Fibroblast of lung (primary cell): ENCODE measurements around the gene SYDE1. TPM values are rescaled to one million over a fixed set of nuclear protein-coding genes. Genes with fewer than 3 reads are reported as not detected.

Experiments used
- DNase-seq, 2 donors: peaks; one replicate each; pipeline versions ENCODE4 v3.0.0 to v3.0.0-alpha.2; 2010; ENCODE audit warnings: low read depth in 2 of 2
- H2AFZ ChIP-seq: 2 replicates; pipeline ENCODE4 v1.5.1; 2012; ENCODE audit warnings: low read length, control low read depth, inconsistent platforms
- H3K27ac ChIP-seq: 2 replicates; pipeline ENCODE4 v1.5.1; 2011; ENCODE audit warnings: low read length, control low read depth; ENCODE audit not compliant: insufficient read depth
- H3K27me3 ChIP-seq: 2 replicates; pipeline ENCODE4 v1.5.1; 2011; ENCODE audit warnings: mild to moderate bottlenecking, low read length; ENCODE audit not compliant: control insufficient read depth, insufficient read depth
- H3K36me3 ChIP-seq: 2 replicates; pipeline ENCODE4 v1.5.1; 2011; ENCODE audit warnings: low read length; ENCODE audit not compliant: control insufficient read depth, insufficient read depth
- H3K4me1 ChIP-seq: 2 replicates; pipeline ENCODE4 v1.5.1; 2011; ENCODE audit warnings: low read length; ENCODE audit not compliant: control insufficient read depth, insufficient read depth; ENCODE audit errors: extremely low read depth
- H3K4me2 ChIP-seq: 2 replicates; pipeline ENCODE4 v1.5.1; 2011; ENCODE audit warnings: low read length, control low read depth; ENCODE audit not compliant: insufficient read depth; ENCODE audit errors: extremely low read depth
- H3K4me3 ChIP-seq, 4 experiments: fragments of 200-600 bp in 1 of 4; sonication (generic) in 1 of 4; replicated peaks in 1 of 4; 2 replicates each; pipeline ENCODE4 v1.5.1; 2011 to 2016; ENCODE audit warnings: low read length in 4 of 4, low read depth in 3 of 4, mild to moderate bottlenecking in 3 of 4, control low read depth in 2 of 4, inconsistent platforms in 1 of 4, mixed read lengths in 1 of 4; ENCODE audit not compliant: insufficient read depth in 1 of 4; ENCODE audit errors: control extremely low read depth in 1 of 4
- H3K79me2 ChIP-seq: 2 replicates; pipeline ENCODE4 v1.5.1; 2012; ENCODE audit warnings: mild to moderate bottlenecking, low read length, inconsistent platforms; ENCODE audit not compliant: control insufficient read depth, insufficient read depth
- H3K9ac ChIP-seq: 2 replicates; pipeline ENCODE4 v1.5.1; 2011; ENCODE audit warnings: mild to moderate bottlenecking, low read length, control low read depth; ENCODE audit not compliant: insufficient read depth
- H3K9me3 ChIP-seq: 2 replicates; pipeline ENCODE4 v1.5.1; 2012; ENCODE audit warnings: low read depth, low read length; ENCODE audit not compliant: control insufficient read depth, insufficient read depth
- H4K20me1 ChIP-seq: 2 replicates; pipeline ENCODE4 v1.5.1; 2011; ENCODE audit warnings: low read length; ENCODE audit not compliant: control insufficient read depth, insufficient read depth; ENCODE audit errors: extremely low read depth
- EZH2 ChIP-seq: IDR thresholded peaks from 2 replicates; pipeline ENCODE4 v1.5.1; 2012; ENCODE audit warnings: low read length, control low read depth, mild to moderate bottlenecking; ENCODE audit errors: missing control alignments
- polyA plus RNA-seq, 2 donors: library from polyadenylated mRNA; depleted of rRNA in 1 of 2; stranded (reverse) in 1 of 2; unstranded in 1 of 2; fragments of >200 nt; gene quantifications; 2 replicates each; pipeline ENCODE4 v1.2.1, GENCODE V29; 2011 to 2012; ENCODE audit warnings: missing spikeins in 1 of 2
- total RNA-seq: library from RNA; depleted of rRNA; stranded (reverse); fragments of >200 nt; gene quantifications from 2 replicates; pipeline ENCODE4 v1.2.1, GENCODE V29; 2014
- TF ChIP-seq, protein P1 (sequence below), 2 donors: IDR thresholded peaks in 1 of 2; conservative IDR thresholded peaks in 1 of 2; 1 replicate in 1 of 2; 2 replicates in 1 of 2; pipeline ENCODE4 v1.5.1; 2011 to 2012; ENCODE audit warnings: low read length in 2 of 2, control low read depth in 1 of 2, inconsistent platforms in 1 of 2, low read depth in 1 of 2, mild to moderate bottlenecking in 1 of 2

The SYDE1 gene
- total and polyA plus RNA-seq, 2 donors (not counting 1 experiment from before 2014, with no cell fraction given), result 21.0 to 28.6 TPM

- H3K4me1 ChIP-seq, result peaks cover 7% of the 10 kb centered on the region
- TF ChIP-seq EZH2, result no peak
- TF ChIP-seq, protein P1, sequence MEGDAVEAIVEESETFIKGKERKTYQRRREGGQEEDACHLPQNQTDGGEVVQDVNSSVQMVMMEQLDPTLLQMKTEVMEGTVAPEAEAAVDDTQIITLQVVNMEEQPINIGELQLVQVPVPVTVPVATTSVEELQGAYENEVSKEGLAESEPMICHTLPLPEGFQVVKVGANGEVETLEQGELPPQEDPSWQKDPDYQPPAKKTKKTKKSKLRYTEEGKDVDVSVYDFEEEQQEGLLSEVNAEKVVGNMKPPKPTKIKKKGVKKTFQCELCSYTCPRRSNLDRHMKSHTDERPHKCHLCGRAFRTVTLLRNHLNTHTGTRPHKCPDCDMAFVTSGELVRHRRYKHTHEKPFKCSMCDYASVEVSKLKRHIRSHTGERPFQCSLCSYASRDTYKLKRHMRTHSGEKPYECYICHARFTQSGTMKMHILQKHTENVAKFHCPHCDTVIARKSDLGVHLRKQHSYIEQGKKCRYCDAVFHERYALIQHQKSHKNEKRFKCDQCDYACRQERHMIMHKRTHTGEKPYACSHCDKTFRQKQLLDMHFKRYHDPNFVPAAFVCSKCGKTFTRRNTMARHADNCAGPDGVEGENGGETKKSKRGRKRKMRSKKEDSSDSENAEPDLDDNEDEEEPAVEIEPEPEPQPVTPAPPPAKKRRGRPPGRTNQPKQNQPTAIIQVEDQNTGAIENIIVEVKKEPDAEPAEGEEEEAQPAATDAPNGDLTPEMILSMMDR (conservative IDR thresholded peaks at IDR 0.05 in 1 of 2, IDR thresholded peaks at IDR 0.05 in 1 of 2; ENCODE audit: low read depth in 1 of 2, low read length in 2 of 2), result no peak
- H3K4me2 ChIP-seq, result no peak overlapping the region
- H3K4me3 ChIP-seq, result no peak overlapping the region
- H3K27me3 ChIP-seq, result peaks cover 5% of the 10 kb centered on the region
- no peak overlapping the region for H3K9ac ChIP-seq
- H3K27ac ChIP-seq, result no peak overlapping the region
- no peaks in the 10 kb centered on the region for H4K20me1 ChIP-seq
- H3K36me3 ChIP-seq, result peaks cover 3% of the 10 kb centered on the region
- no peak for DNase-seq
- no peak overlapping the region for H2AFZ ChIP-seq
- H3K9me3 ChIP-seq, result no peaks in the 10 kb centered on the region
- peaks cover 18% of the 10 kb centered on the region for H3K79me2 ChIP-seq
These were observed 3.2 kb upstream of the SYDE1 start for GRCh38 chr19:15104003-15104402.

- TF ChIP-seq, protein P1 (conservative IDR thresholded peaks at IDR 0.05 in 1 of 2, IDR thresholded peaks at IDR 0.05 in 1 of 2; ENCODE audit: low read depth in 1 of 2, low read length in 2 of 2), result no peak
- no peak for TF ChIP-seq EZH2
- no peak overlapping the region for H3K9ac ChIP-seq
- H3K4me2 ChIP-seq, result no peak overlapping the region
- peaks cover 7% of the 10 kb centered on the region for H3K4me1 ChIP-seq
- no peaks in the 10 kb centered on the region for H3K9me3 ChIP-seq
- no peak overlapping the region for H2AFZ ChIP-seq
- peaks cover 7% of the 10 kb centered on the region for H3K36me3 ChIP-seq
- no peaks in the 10 kb centered on the region for H4K20me1 ChIP-seq
- peaks cover 5% of the 10 kb centered on the region for H3K27me3 ChIP-seq
- DNase-seq, result no peak
- no peak overlapping the region for H3K27ac ChIP-seq
- H3K79me2 ChIP-seq, result peaks cover 22% of the 10 kb centered on the region
- no peak overlapping the region for H3K4me3 ChIP-seq
These were observed 2.8 kb upstream of the SYDE1 start for GRCh38 chr19:15104411-15104810.

- H3K4me1 ChIP-seq, result peaks cover 7% of the 10 kb centered on the region
- H3K27me3 ChIP-seq, result peaks cover under 1% of the 10 kb centered on the region
- no peaks in the 10 kb centered on the region for H3K9me3 ChIP-seq
- peaks cover 23% of the 10 kb centered on the region for H3K79me2 ChIP-seq
- H3K4me2 ChIP-seq, result no peak overlapping the region
- no peak for TF ChIP-seq EZH2
- TF ChIP-seq, protein P1 (conservative IDR thresholded peaks at IDR 0.05 in 1 of 2, IDR thresholded peaks at IDR 0.05 in 1 of 2; ENCODE audit: low read depth in 1 of 2, low read length in 2 of 2), result no peak
- no peak overlapping the region for H2AFZ ChIP-seq
- DNase-seq, result no peak
- H3K4me3 ChIP-seq, result no peak overlapping the region
- no peaks in the 10 kb centered on the region for H4K20me1 ChIP-seq
- H3K9ac ChIP-seq, result no peak overlapping the region
- no peak overlapping the region for H3K27ac ChIP-seq
- peaks cover 9% of the 10 kb centered on the region for H3K36me3 ChIP-seq
These were observed 2.2 kb upstream of the SYDE1 start for GRCh38 chr19:15105044-15105443.
